ENCODE data around the gene TMEM59.

The TMEM59 gene

DNA sequence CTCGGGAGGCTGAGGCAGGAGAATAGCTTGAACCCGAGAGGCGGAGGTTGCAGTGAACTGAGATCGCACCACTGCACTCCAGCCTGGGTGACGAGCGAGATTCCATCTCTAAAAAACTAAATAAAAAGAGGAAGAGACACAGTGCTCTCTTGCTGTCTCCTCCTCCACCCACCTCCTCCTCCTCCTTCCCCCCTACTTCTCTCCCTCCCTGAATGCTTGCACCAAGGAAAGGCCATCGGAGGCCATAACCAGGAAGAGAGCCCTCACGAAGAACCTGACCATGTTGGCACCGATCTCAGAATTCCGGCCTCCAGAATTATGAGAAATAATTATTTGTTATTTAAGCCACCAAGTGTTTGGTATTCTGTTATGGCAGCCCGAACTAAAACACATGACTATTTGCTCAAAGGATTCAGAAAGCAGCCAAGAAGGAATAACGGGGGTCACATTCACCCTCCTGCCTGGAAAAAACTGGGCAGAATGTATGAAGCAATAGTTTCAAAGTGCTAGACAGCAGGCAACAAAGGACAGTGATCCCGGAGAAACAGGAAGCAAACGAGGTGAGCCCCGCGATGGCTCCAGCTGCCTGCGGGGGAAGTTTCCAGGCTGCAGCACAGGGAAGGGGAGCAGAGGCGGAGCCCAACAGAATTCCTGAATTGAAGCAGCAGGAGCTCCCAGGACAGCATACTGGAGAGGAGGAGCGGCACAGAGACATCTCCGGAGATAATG, 70.8 kb downstream of the TMEM59 start:
- no peak for DNase-seq (ENCODE audit: low spot score)

DNA sequence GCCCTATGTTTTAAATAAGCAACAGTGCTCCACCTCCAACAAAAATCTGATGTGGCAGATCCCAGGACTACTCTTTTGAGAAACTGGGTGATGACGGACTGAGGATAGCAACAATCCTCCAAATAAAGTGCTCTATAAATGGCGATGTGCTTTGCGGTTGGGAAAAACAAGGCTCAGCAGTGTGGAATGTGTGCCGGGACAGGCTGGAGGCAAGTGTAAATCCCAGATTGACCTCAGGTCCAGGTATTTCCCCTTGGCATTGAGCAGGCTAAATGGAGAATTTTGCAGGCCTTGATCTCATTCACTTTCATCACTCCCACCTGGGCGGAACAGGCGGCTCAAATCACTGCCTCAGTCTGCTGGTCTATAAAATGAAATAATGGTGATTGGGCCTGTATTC, 71.8 kb downstream of the TMEM59 start:
- DNase-seq (ENCODE audit: low spot score): no peak

- no peak for DNase-seq (ENCODE audit: low spot score)
These were observed 73.1 kb downstream of the TMEM59 start for GRCh38 chr1:53979712-53980450.
